Astrocyte (in vitro differentiated cells and primary cell): ENCODE data around the gene PSMD3. TPM values are rescaled to one million over a fixed set of nuclear protein-coding genes. Genes with fewer than 3 reads are reported as not detected.

ENCODE experiments used
- DNase-seq: peaks from one replicate; pipeline ENCODE4 v3.0.0-alpha.2; 2010; ENCODE audit warnings: low read depth
- FAIRE-seq: peaks from 2 replicates; lab custom pipeline; 2011; peaks lifted over from hg19 to GRCh38; lab: Jason Lieb, UNC
- H2AFZ ChIP-seq: 2 replicates; pipeline ENCODE4 v1.6.0; 2012; ENCODE audit warnings: low read depth, low read length, inconsistent platforms
- H3K27ac ChIP-seq: 2 replicates; pipeline ENCODE4 v1.5.1; 2011; ENCODE audit warnings: low read depth, low read length, inconsistent platforms
- H3K27me3 ChIP-seq: 2 replicates; pipeline ENCODE4 v1.6.0; 2011; ENCODE audit warnings: low read length, inconsistent platforms; ENCODE audit not compliant: insufficient read depth
- H3K36me3 ChIP-seq: 2 replicates; pipeline ENCODE4 v1.5.1; 2011; ENCODE audit warnings: low read length, inconsistent platforms; ENCODE audit not compliant: insufficient read depth
- H3K4me1 ChIP-seq: 2 replicates; pipeline ENCODE4 v1.5.1; 2011; ENCODE audit warnings: low read length, inconsistent platforms; ENCODE audit not compliant: insufficient read depth
- H3K4me2 ChIP-seq: 2 replicates; pipeline ENCODE4 v1.6.0; 2012; ENCODE audit warnings: low read length, inconsistent platforms
- H3K4me3 ChIP-seq: 2 replicates; pipeline ENCODE4 v1.5.1; 2011; ENCODE audit warnings: low read depth, mild to moderate bottlenecking, low read length, inconsistent platforms; ENCODE audit not compliant: insufficient read depth
- H3K79me2 ChIP-seq: 2 replicates; pipeline ENCODE4 v1.6.0; 2012; ENCODE audit warnings: mild to moderate bottlenecking, low read length, inconsistent platforms; ENCODE audit not compliant: insufficient read depth
- H3K9ac ChIP-seq: 2 replicates; pipeline ENCODE4 v1.6.0; 2012; ENCODE audit warnings: mild to moderate bottlenecking, low read length, inconsistent platforms
- H3K9me3 ChIP-seq: 2 replicates; pipeline ENCODE4 v1.5.1; 2012; ENCODE audit warnings: low read depth, mild to moderate bottlenecking, low read length, inconsistent platforms; ENCODE audit not compliant: insufficient read depth
- H4K20me1 ChIP-seq: 2 replicates; pipeline ENCODE4 v1.6.0; 2012; ENCODE audit warnings: low read length, inconsistent platforms; ENCODE audit not compliant: insufficient read depth
- H3K27ac Mint-ChIP-seq: one replicate; pipeline ENCODE4 v1.8.0; 2021; ENCODE audit warnings: mild to moderate bottlenecking, mixed read lengths; ENCODE audit not compliant: unreplicated experiment
- H3K27me3 Mint-ChIP-seq: one replicate; pipeline ENCODE4 v1.8.0; 2021; ENCODE audit warnings: low read depth, mixed read lengths; ENCODE audit not compliant: unreplicated experiment
- H3K36me3 Mint-ChIP-seq: one replicate; pipeline ENCODE4 v1.8.0; 2021; ENCODE audit warnings: low read depth, mixed read lengths; ENCODE audit not compliant: unreplicated experiment
- H3K4me1 Mint-ChIP-seq: one replicate; pipeline ENCODE4 v1.8.0; 2021; ENCODE audit warnings: low read depth, mixed read lengths; ENCODE audit not compliant: unreplicated experiment
- H3K4me3 Mint-ChIP-seq: one replicate; pipeline ENCODE4 v1.8.0; 2021; ENCODE audit warnings: mild to moderate bottlenecking, moderate library complexity, mixed read lengths; ENCODE audit not compliant: unreplicated experiment
- H3K9me3 Mint-ChIP-seq: one replicate; pipeline ENCODE4 v1.8.0; 2021; ENCODE audit warnings: mild to moderate bottlenecking, mixed read lengths; ENCODE audit not compliant: unreplicated experiment
- EZH2 ChIP-seq: IDR thresholded peaks from 2 replicates; pipeline ENCODE4 v1.6.1; 2012; ENCODE audit warnings: mild to moderate bottlenecking, low read length, inconsistent platforms; ENCODE audit not compliant: insufficient read depth
- total RNA-seq: library from RNA; stranded (reverse); gene quantifications from 2 replicates; pipeline ENCODE4 v1.2.1, GENCODE V29; 2021
- TF ChIP-seq, protein P1 (sequence below): IDR thresholded peaks from 2 replicates; pipeline ENCODE4 v1.5.1; 2011; ENCODE audit warnings: low read depth, mild to moderate bottlenecking, inconsistent platforms, low read length, moderate library complexity; ENCODE audit not compliant: insufficient read depth

PSMD3 gene
- total RNA-seq, 1 donor from 2014 or later: 129 TPM

- Histone ChIP-seq H3K4me2 (peak overlapping the region; percentile 68), H3K9me3 (no peaks in the 10 kb centered on the region), H2AFZ (no peak overlapping the region), H3K27me3 (no peaks in the 10 kb centered on the region), H3K9ac (peak overlapping the region; percentile 62), H3K36me3 (peaks cover 11% of the 10 kb centered on the region), H3K27ac (peak overlapping the region; percentile 67), H4K20me1 (peaks cover 4% of the 10 kb centered on the region), H3K79me2 (no peaks in the 10 kb centered on the region), H3K4me1 (peaks cover 61% of the 10 kb centered on the region), H3K4me3 (no peak overlapping the region)
- Mint-ChIP-seq H3K9me3 (no peaks in the 10 kb centered on the region), H3K4me1 (peaks cover 13% of the 10 kb centered on the region), H3K36me3 (peaks cover 17% of the 10 kb centered on the region), H3K4me3 (peak overlapping the region; percentile 16), H3K27ac (peak overlapping the region; percentile 59), H3K27me3 (no peaks in the 10 kb centered on the region)
- peak; percentile 35 for DNase-seq
- no peak for FAIRE-seq
- TF ChIP-seq EZH2: no peak
- TF ChIP-seq, protein P1, sequence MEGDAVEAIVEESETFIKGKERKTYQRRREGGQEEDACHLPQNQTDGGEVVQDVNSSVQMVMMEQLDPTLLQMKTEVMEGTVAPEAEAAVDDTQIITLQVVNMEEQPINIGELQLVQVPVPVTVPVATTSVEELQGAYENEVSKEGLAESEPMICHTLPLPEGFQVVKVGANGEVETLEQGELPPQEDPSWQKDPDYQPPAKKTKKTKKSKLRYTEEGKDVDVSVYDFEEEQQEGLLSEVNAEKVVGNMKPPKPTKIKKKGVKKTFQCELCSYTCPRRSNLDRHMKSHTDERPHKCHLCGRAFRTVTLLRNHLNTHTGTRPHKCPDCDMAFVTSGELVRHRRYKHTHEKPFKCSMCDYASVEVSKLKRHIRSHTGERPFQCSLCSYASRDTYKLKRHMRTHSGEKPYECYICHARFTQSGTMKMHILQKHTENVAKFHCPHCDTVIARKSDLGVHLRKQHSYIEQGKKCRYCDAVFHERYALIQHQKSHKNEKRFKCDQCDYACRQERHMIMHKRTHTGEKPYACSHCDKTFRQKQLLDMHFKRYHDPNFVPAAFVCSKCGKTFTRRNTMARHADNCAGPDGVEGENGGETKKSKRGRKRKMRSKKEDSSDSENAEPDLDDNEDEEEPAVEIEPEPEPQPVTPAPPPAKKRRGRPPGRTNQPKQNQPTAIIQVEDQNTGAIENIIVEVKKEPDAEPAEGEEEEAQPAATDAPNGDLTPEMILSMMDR: no peak
These were observed 40.9 kb downstream of the PSMD3 start for GRCh38 chr17:40021451-40021971.

- H3K4me3 ChIP-seq: no peak overlapping the region
- H3K27ac Mint-ChIP-seq: no peak overlapping the region
These were observed 41.9 kb downstream of the PSMD3 start for GRCh38 chr17:40022497-40022896.

More at GRCh38 chr17:40022497-40022896, 41.9 kb downstream of the PSMD3 start:
- Mint-ChIP-seq H3K27me3 (no peaks in the 10 kb centered on the region), H3K4me3 (no peak overlapping the region), H3K9me3 (no peaks in the 10 kb centered on the region), H3K4me1 (peaks cover 13% of the 10 kb centered on the region), H3K36me3 (peaks cover 17% of the 10 kb centered on the region)
- no peaks in the 10 kb centered on the region for H3K79me2 ChIP-seq
- FAIRE-seq (no peak), DNase-seq (no peak)
- no peak overlapping the region for H3K4me2 ChIP-seq
- no peak overlapping the region for H2AFZ ChIP-seq
- H4K20me1 ChIP-seq: peaks cover 4% of the 10 kb centered on the region
- no peaks in the 10 kb centered on the region for H3K9me3 ChIP-seq
- H3K27me3 ChIP-seq: no peaks in the 10 kb centered on the region
- peaks cover 11% of the 10 kb centered on the region for H3K36me3 ChIP-seq
- peaks cover 66% of the 10 kb centered on the region for H3K4me1 ChIP-seq
- H3K27ac ChIP-seq: no peak overlapping the region
- H3K9ac ChIP-seq: no peak overlapping the region
- no peak for TF ChIP-seq EZH2
- TF ChIP-seq, protein P1: no peak
